GM21390 (cell line): Measurements from ENCODE around the gene ZNF92.
"Not testable (repeated sequence)": the region's sequence is repeated elsewhere in the genome, so short reads cannot be mapped to it uniquely, and the experiment has no call there.

Experiments
- ATAC-seq: cut with Tn5 transposase; IDR thresholded peaks from one replicate; pipeline ENCODE4 v1.9.1; 2021; ENCODE audit not compliant: unreplicated experiment

ZNF92 gene

DNA sequence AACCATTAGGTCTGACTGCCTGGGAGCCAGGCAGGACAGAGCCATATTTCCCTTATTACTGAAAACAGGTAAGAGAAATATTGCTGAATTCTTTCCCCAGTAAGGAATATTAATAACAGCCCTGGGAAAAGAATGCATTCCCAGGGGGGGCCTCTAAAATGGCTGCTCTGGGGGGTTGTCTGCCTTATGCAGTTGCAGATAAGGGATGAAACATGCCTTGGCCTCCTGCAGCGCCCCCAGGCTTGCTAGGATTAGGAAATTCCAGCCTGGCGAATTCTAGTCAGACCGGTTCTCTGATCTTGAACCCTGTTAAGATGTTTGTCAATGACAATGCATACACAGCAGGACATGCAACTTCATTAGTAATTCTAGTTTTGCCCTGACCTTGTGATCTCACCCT lies 49.6 kb downstream of the ZNF92 start:
- ATAC-seq = not testable (repeated sequence)

DNA sequence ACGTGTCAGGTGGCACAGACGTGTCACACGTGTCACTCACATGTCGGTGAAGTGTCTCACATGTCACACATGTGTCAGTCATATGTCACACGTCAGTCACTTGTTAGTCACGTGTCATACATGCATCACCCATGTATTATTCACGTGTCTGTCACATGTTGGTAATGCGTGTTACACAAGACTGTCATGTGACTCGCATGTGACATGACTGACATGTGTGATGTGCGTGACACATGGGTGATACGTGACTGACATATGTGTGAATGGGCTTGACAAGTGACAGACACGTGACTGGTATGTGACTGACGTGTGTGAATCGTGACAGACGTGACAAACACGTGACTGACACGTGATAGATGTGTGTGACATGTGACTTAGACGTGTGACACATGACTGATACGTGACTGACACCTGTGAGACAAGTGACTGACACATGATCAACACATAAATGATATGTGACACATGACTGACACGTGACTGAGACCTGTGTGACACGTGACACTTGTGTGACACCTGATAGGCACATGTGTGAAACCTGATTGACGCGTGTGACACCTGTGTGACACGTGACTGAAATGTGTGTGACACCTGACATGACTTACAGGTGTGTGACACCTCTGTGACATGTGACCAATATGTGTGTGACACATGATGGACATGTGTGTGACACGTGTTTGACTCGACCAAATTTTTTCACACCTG lies 56.1 kb downstream of the ZNF92 start:
- ATAC-seq = no peak

DNA sequence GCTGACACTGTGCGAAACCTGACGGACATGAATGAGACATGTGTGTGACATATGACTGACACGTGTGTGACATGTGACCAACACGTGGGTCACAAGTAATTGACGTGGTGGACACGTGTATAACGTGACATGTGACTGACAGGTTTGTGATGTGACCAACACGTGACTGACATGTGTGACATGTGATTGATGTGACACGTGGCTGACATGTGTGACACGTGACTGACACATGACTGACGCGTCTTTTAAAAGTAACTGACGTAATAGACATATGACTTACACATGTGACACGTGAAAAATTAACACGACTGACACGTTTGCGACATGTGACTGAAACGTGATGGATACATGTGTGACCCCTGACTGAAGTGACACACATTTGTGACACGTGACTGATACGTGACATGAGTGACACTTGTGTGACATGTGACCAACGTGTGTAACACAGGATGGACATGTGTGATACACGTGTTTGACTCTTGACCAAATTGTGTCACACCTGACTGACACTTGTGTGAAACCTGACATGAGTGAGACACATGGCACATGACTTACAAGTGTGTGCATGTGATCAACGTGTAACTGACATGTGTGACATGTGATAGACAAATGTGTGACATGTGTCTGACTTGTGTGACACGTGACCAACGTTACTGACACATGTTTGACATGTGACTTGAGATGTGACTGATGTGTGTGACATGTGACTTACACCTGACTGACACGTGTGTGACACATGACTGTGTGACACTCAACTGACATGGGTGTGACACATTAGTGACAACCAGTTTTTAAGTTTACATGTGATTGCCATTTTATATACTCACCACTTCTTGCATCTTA lies 56.9 kb downstream of the ZNF92 start:
- no peak for ATAC-seq

DNA sequence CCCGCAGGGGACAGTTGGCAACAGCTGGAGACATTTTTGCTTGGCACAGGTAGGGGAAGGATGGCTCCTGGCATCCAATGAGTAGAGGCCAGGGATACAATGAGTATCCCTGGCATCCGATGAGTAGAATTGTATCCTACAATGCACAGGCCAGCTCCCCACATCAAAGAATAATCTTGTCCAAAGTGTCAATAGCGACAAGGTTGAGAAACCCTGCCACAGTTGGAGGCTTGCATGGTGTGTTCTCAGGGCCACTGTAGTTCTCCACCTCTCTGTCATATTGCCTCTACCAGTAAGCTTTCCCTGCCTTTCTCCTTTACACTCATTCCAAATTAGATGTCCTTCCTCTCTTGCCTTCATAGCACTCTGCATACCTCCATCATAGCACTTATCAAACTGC lies 60.7 kb downstream of the ZNF92 start:
- ATAC-seq = no peak

DNA sequence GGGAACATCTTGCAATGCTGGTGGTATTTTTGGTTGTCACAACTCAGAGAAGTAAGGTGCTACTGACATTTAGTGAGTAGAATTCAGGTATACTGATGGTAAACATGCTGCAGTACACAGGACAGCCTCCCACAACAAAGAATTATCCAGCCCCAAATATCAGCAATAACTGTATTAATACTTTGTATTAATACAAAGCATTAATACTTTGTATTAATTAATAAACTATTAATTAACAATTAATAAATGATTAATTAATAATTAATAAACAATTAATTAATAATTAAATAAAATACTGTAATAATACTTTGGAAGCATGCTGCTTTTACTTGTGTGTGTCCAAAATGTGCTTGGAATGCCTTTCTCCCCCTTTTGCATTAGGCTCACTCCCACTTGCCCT lies 62.5 kb downstream of the ZNF92 start:
- no peak for ATAC-seq

DNA sequence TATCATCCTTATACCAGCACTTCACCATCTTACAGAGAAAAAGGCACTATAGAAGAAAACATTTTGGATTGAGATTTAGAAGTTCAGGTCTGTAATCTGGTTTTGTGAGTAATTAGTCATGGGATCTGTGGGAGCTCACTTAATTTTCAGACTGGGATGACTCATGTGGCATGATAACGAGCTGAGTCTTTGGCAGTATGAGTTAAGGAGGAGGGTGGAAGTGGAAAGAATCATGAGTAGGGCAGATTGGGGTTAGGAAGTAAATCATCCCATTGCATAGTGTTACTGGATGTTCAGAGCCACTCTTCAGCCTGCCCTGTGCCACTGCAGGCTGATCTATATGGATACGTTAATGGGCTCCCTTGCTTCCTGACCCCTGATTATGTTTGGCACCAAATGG lies 64.9 kb downstream of the ZNF92 start:
- ATAC-seq = no peak

DNA sequence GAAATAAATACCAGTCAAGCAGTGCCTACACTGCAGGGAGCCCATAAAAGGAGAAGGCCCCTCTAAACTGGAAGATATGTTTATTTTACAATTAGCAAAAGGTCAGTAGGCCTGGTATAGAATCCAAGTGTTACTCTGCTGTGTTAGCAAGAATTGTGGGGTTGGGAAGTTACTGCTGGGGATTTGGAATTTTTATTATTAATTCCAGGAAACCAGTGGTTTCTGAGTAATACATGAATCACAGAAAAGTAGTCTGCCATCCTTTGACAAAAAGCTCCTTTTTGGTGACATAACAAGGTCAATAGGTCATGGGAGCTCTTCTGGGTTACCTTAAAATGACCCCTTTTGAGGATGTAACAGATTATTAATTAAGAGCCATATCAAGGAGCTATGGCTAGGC lies 67.4 kb downstream of the ZNF92 start:
- no peak for ATAC-seq

DNA sequence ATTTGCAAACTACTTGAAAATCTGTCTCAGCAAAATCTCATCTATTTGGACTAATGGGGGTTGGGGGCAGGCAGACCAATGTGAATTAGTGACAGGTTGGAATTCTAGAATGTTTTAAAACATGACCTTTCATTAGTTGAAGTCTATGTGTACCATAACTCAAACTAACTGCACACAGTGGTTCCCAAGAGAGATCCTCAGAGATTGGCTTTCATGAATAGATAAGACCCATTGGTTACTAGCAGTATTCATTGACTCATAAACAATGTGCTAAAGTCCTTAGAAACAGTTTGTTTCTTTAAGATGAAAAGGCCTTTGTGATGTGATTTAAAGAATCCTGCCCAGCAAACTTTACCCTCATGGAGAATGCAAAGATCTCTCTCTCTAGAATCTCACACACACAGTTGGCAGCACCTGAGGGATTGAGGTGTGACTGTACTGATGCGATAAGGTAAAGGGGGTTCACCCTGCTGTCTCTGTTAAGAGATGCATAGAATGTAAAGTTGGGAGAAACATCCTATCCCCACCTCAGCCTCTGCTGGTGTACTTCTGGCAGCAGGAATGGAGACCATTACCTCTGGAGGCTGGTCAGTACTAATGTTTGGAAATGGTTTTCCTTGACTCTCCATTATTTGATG lies 70.7 kb downstream of the ZNF92 start:
- no peak for ATAC-seq

DNA sequence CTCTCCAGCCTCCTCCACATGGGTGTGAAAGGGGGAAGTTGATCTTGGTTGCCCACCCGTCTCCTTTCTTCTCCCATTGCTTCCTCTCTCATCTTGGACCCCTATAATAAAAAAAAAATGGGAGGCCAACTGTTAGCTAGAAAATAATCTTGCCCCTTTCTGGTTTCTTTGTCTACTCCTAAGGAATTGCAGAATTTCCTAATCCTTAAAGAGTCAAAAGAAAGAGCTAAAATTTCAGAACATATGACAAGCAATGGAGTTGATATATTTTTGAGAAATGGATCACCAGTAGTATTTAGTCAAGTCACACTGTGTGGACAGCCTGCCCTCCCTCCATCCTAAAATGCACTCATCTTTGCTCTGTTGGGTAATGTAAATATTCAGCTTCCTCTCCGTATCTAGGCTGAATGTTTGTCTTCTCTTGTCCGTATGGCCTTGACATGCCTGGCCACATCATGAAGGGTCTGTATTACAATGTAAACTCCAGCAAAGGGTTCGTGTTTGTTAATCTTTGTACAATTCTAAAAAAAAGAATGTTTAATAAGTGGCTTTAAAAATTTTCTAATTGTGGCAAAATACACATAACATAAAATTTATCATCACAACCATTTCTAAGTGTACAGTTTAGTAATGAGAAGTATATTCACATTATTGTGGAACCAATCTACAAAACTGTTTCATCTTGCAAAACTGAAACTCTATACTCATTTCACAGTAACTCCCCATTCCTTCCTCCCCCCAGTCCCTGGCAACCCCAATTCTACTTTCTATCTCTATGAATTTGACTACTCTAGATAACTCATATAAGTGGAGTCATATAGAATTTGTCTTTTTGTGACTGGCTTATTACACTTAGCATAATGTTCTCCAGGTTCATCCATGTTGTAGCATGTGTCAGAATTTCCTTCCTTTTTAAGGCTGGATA lies 71.5 kb downstream of the ZNF92 start:
- no peak for ATAC-seq

DNA sequence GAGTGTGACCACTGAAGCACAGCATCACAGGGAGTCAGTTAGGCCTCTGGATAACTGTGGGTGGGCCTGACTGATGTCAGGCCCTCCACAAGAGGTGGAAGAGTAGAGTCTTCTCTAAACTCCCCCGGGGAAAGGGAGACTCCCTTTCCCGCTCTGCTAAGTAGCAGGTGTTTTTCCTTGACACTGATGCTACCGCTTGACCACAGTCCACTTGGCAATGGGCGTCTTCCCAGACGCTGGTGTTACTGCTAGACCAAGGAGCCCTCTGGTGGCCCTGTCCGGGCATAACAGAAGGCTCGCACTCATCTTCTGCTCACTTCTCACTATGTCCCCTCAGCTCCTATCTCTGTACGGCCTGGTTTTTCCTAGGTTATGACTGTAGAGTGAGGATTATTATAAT lies 73.4 kb downstream of the ZNF92 start:
- ATAC-seq = not testable (repeated sequence)

DNA sequence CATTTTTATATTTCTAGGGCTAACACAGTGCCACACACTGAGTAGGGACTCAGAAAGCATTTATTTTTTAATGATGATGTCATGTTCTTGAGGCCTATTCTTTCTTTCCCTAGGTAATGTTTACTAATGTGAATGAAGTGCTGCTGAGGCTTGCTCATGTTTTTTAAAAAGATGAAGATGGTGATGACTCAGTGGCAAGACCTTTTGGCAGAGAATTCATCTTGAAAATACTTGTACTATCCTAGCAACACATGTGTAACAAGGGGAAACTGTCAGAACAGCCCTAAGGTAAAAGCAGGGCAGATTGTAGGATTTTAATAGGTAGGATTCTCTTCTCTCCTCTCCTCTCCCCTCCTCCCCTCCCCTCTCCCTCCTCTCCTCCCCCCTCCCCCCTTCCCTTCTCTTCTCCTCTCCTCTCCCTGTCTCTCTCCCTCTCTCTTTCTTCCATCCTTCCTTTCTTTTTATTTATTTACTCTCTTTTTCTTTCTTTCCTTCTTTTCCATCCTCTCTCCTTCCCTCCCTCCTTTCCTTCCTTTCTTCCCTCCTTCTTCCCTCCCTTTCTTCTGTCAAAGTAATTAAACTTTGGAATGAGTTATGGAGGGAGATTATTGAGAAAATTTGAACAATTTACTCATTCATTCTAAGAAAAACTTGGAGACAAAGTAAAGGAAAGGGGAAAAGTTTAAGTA lies 75.3 kb downstream of the ZNF92 start:
- no peak for ATAC-seq

DNA sequence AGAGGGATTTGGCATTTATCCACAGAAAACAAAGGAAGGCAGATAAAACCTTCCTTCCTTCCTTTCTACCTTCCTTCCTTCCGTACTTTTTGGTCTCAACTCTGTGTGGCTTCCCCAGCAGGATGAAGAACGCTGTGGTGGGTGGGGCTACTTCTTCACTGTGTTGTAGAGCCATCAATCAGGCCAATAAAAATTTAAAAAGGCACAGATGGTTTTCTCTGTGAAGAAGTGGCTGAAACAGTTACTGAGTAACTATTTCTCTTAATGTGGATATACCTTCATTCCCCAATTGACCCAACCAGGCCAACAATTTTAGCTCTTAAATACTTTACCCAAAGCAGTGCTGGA lies 75.8 kb downstream of the ZNF92 start:
- no peak for ATAC-seq
